Mammary epithelial cell (primary cell): ENCODE data around the gene PTH.

Experiments used
- EZH2 ChIP-seq: IDR thresholded peaks from 2 replicates; pipeline ENCODE4 v1.6.1; 2012; ENCODE audit warnings: low read length, inconsistent platforms, borderline replicate concordance
- TF ChIP-seq, protein P1 (sequence below), 2 donors: IDR thresholded peaks in 1 of 2; conservative IDR thresholded peaks in 1 of 2; 2 replicates each; pipeline ENCODE4 v1.5.1; 2011 to 2012; ENCODE audit warnings: inconsistent platforms in 2 of 2, low read length in 2 of 2, mild to moderate bottlenecking in 2 of 2, control low read depth in 1 of 2, low read depth in 1 of 2; ENCODE audit not compliant: insufficient read depth in 1 of 2; ENCODE audit errors: extremely low read depth in 1 of 2

DNA sequence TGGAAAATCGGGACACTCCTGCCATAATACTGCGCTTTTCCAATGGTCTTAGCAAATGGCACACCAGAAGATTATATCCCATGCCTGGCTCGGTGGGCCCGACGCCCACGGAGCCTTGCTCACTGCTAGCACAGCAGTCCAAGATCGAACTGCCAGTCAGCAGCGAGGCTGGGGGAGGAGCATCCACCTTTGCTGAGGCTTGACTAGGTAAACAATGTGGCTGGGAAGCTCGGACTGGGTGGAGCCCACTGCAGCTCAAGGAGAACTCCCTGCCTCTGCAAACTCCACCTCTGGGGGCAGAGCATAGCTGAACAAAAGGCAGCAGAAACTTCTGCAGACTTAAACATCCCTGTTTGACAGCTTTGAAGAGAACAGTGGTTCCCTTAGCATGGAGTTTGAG, 15.6 kb downstream of the PTH start:
- TF ChIP-seq, protein P1, sequence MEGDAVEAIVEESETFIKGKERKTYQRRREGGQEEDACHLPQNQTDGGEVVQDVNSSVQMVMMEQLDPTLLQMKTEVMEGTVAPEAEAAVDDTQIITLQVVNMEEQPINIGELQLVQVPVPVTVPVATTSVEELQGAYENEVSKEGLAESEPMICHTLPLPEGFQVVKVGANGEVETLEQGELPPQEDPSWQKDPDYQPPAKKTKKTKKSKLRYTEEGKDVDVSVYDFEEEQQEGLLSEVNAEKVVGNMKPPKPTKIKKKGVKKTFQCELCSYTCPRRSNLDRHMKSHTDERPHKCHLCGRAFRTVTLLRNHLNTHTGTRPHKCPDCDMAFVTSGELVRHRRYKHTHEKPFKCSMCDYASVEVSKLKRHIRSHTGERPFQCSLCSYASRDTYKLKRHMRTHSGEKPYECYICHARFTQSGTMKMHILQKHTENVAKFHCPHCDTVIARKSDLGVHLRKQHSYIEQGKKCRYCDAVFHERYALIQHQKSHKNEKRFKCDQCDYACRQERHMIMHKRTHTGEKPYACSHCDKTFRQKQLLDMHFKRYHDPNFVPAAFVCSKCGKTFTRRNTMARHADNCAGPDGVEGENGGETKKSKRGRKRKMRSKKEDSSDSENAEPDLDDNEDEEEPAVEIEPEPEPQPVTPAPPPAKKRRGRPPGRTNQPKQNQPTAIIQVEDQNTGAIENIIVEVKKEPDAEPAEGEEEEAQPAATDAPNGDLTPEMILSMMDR (conservative IDR thresholded peaks at IDR 0.05 in 1 of 2, IDR thresholded peaks at IDR 0.05 in 1 of 2; ENCODE audit: extremely low read depth in 1 of 2, insufficient read depth in 1 of 2, low read depth in 1 of 2, low read length in 2 of 2), result no peak
- no peak for TF ChIP-seq EZH2
